Gastroesophageal sphincter (tissue), 4 donors: ENCODE measurements around the gene ADGRG6. TPM values are rescaled to one million over a fixed set of nuclear protein-coding genes. Genes with fewer than 3 reads are reported as not detected.

ENCODE experiments used
- ATAC-seq: fragments of 150-250 bp; one replicate; pipeline ENCODE4 v1.9.1; 2016; ENCODE audit warnings: mild to moderate bottlenecking, moderate library complexity
- H3K27ac ChIP-seq, 4 donors: fragments of 200-600 bp; sonication (generic) in 3 of 4; 1 replicate in 3 of 4; 2 replicates in 1 of 4; pipeline ENCODE4 v1.5.1; 2016 to 2019
- H3K27me3 ChIP-seq: fragments of 200-600 bp; sonication (generic); one replicate; pipeline ENCODE4 v1.5.1; 2019
- H3K36me3 ChIP-seq, 2 donors: fragments of 200-600 bp; sonication (generic); one replicate each; pipeline ENCODE4 v1.5.1; 2019; ENCODE audit warnings: control low read depth in 1 of 2
- H3K4me1 ChIP-seq, 3 donors: fragments of 200-600 bp; sonication (generic); 1 replicate in 2 of 3; 2 replicates in 1 of 3; pipeline ENCODE4 v1.5.1; 2016 to 2019; ENCODE audit warnings: control low read depth in 2 of 3
- H3K4me3 ChIP-seq, 2 donors: fragments of 200-600 bp; sonication (generic); one replicate each; pipeline ENCODE4 v1.5.1; 2019; ENCODE audit warnings: mild to moderate bottlenecking in 1 of 2, moderate library complexity in 1 of 2
- H3K9me3 ChIP-seq, 3 donors: fragments of 200-600 bp; sonication (generic); one replicate each; pipeline ENCODE4 v1.5.1; 2017 to 2019; ENCODE audit warnings: control low read depth in 2 of 3
- EP300 ChIP-seq: sonication (generic); formaldehyde crosslinking; IDR thresholded peaks from one replicate; pipeline ENCODE4 v1.6.1; 2017; ENCODE audit warnings: antibody characterized with exemption, mild to moderate bottlenecking
- POLR2A ChIP-seq, 2 donors: fragments of 450-650 bp; IDR thresholded peaks; one replicate each; pipeline ENCODE4 v1.6.1; 2017; ENCODE audit warnings: antibody characterized with exemption in 2 of 2, mild to moderate bottlenecking in 2 of 2, moderate library complexity in 1 of 2
- POLR2AphosphoS5 ChIP-seq: sonication (generic); formaldehyde crosslinking; IDR thresholded peaks from one replicate; pipeline ENCODE4 v1.6.1; 2017; ENCODE audit warnings: antibody characterized with exemption
- WGBS, 2 donors: methylation state at CpG; one replicate each; pipeline ENCODE4 v1.1.5; 2018; ENCODE audit warnings: low coverage in 1 of 2; 5-methylcytosine and 5-hydroxymethylcytosine counted together
- total RNA-seq, 4 donors: library from RNA; depleted of rRNA; stranded (reverse); fragments of >200 nt; gene quantifications; one replicate each; pipeline ENCODE4 v1.1.0, GENCODE V29; 2016
- TF ChIP-seq, protein P1 (sequence below), 4 experiments: fragments of 200-600 bp in 2 of 4; fragments of 450-650 bp in 2 of 4; sonication (generic) in 1 of 4; IDR thresholded peaks; one replicate each; pipeline ENCODE4 v1.5.1; 2017 to 2019; ENCODE audit warnings: antibody characterized with exemption in 4 of 4, mild to moderate bottlenecking in 2 of 4, moderate library complexity in 2 of 4

Gene ADGRG6
- total RNA-seq, 4 donors from 2014 or later: 8.3 to 14.4 (median 11.4) TPM

DNA sequence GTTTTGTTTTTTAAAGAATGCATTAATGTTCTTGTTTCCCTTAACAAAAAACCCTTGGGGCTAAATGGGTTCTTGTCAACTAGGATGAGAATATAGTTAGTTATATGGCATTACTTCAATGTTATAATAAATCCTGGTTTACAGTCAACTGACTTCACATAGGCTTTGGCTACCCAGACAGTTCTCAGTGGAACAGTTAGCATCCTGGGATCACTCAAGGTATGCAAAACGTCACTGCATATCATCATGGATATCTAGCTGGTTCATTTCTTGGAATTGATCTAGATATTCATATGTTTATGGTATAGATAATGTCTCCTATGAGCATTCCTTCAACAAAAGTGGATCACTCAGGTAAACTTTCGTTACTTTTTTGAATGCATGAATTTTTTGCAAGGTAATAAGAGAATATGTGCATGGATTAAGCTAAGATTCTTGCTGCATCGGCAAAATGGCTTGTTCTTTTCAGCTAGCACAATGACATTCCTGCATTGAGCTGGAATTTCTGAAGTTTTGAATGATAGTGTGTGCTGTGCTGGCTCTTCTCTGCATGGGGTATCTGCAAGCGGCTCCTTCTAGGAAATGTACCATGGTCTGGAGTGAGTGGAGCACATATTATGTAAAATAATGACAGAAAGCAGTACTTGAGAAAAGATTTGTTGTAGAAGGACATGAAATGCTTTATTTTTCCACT is 138.9 kb downstream of the ADGRG6 start:
- TF ChIP-seq EP300 (no peak), POLR2A (IDR thresholded peaks at IDR 0.05) (no peak), POLR2AphosphoS5 (no peak)
- TF ChIP-seq, protein P1, sequence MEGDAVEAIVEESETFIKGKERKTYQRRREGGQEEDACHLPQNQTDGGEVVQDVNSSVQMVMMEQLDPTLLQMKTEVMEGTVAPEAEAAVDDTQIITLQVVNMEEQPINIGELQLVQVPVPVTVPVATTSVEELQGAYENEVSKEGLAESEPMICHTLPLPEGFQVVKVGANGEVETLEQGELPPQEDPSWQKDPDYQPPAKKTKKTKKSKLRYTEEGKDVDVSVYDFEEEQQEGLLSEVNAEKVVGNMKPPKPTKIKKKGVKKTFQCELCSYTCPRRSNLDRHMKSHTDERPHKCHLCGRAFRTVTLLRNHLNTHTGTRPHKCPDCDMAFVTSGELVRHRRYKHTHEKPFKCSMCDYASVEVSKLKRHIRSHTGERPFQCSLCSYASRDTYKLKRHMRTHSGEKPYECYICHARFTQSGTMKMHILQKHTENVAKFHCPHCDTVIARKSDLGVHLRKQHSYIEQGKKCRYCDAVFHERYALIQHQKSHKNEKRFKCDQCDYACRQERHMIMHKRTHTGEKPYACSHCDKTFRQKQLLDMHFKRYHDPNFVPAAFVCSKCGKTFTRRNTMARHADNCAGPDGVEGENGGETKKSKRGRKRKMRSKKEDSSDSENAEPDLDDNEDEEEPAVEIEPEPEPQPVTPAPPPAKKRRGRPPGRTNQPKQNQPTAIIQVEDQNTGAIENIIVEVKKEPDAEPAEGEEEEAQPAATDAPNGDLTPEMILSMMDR (IDR thresholded peaks at IDR 0.05): no peak
- Histone ChIP-seq H3K4me1 (no peaks in the 10 kb centered on the region), H3K27me3 (no peaks in the 10 kb centered on the region), H3K4me3 (no peak overlapping the region), H3K27ac (no peak overlapping the region), H3K36me3 (no peaks in the 10 kb centered on the region), H3K9me3 (no peaks in the 10 kb centered on the region)
- 50 to 88% methylated on average over 2 to 4 of the region's 4 CpGs for WGBS, 2 donors
- no peak for ATAC-seq

DNA sequence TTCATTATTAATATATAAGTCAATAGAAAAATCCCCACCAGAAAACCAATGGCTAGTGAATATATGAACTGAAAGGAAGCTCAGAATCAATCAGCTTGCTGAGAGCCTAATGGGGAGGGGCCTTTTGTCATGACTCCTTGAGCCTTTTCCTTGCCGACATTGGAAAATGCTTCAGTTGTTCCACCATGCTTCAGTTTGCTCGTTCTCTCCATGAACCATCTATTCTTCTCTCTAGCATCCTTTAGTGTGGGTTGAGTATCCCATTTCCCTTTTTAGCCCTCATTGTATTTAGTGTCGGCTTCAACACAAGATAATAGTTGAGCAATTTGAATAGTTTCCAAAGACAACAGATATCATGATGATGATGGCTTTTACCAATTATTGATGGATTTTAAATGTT is 139.9 kb downstream of the ADGRG6 start:
- Histone ChIP-seq H3K27ac (no peak overlapping the region), H3K4me1 (peaks cover 0 to 6% (median 0%) of the 10 kb centered on the region in 3 donors), H3K27me3 (no peaks in the 10 kb centered on the region), H3K9me3 (no peaks in the 10 kb centered on the region), H3K4me3 (no peak overlapping the region), H3K36me3 (no peaks in the 10 kb centered on the region)
- ATAC-seq: no peak
- whole genome bisulfite sequencing, 2 donors: 52 to 88% methylated on average over 3 of the region's 3 CpGs
- TF ChIP-seq POLR2A (IDR thresholded peaks at IDR 0.05): no peak
- no peak for TF ChIP-seq EP300
- TF ChIP-seq, protein P1 (IDR thresholded peaks at IDR 0.05): no peak
- no peak for TF ChIP-seq POLR2AphosphoS5

DNA sequence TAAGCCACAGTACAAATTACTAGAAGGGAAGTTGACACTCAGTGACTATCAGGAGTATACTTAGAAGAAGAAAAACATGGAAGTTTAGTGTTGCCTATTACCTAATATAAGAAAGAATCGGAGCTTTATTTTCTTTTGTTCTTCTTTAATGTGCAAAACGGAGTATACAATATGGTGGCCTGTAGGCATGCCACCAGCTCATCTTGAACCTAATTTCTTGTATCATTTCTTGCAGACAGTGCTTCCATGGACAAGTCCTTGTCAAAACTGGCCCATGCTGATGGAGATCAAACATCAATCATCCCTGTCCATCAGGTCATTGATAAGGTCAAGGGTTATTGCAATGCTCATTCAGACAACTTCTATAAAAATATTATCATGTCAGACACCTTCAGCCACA is 141.3 kb downstream of the ADGRG6 start:
- no peaks in the 10 kb centered on the region for H3K36me3 ChIP-seq
- H3K27ac ChIP-seq: no peak overlapping the region
- TF ChIP-seq POLR2AphosphoS5: no peak
- TF ChIP-seq POLR2A (IDR thresholded peaks at IDR 0.05): no peak
- no peak for TF ChIP-seq EP300
- TF ChIP-seq, protein P1 (IDR thresholded peaks at IDR 0.05): no peak
- no peaks in the 10 kb centered on the region for H3K9me3 ChIP-seq
- ATAC-seq: no peak
- 96 to 100% methylated on average over 2 of the region's 2 CpGs for WGBS, 2 donors
- H3K4me3 ChIP-seq: no peak overlapping the region
- no peaks in the 10 kb centered on the region for H3K27me3 ChIP-seq
- peaks cover 0 to 8% (median 0%) of the 10 kb centered on the region in 3 donors for H3K4me1 ChIP-seq

DNA sequence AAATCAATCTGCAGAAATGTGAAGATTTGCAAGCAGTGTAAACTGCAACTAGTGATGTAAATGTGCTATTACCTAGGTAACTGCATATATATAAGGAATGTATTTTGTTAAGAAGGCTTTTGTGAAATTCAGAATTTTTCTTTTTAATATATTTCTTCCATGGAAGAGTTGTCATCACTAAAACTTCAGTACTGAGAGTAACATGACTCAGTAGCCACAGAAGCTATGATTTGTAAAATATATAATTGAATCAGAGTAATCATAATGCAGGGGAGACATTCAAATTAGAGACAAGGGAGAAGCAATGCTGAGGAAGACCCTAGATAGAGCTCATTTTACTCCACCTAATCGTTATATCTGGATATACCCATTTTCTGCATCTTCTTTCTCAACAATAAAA is 141.7 kb downstream of the ADGRG6 start:
- no peaks in the 10 kb centered on the region for H3K9me3 ChIP-seq
- no peak overlapping the region for H3K4me3 ChIP-seq
- H3K27me3 ChIP-seq: no peaks in the 10 kb centered on the region
- no peaks in the 10 kb centered on the region for H3K36me3 ChIP-seq
- WGBS, 2 donors: 64 to 77% methylated on average over 1 of the region's 1 CpG
- TF ChIP-seq, protein P1 (IDR thresholded peaks at IDR 0.05): no peak
- TF ChIP-seq EP300 (no peak), POLR2A (IDR thresholded peaks at IDR 0.05) (no peak), POLR2AphosphoS5 (no peak)
- ATAC-seq: no peak
- H3K4me1 ChIP-seq: peaks cover 0 to 8% (median 0%) of the 10 kb centered on the region in 3 donors
- no peak overlapping the region for H3K27ac ChIP-seq

DNA sequence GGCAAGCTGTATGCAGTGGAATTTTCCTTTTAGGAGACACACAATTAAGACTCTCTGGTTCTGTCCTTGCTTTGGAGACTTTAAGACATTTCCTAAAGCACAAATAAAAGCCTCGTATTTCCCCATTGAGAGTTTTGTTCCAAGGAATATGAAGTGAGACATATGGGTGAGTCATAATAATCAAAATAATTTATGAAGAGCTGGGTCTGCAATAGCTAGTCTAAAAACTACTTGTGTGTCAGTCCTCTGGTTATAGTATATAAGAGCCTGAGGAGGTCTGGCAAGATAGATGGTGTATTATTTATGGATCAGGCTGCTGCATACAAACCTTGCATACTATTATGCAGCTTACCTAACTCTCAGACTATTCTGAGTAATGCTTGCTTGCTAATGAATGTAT is 142.6 kb downstream of the ADGRG6 start:
- TF ChIP-seq, protein P1 (IDR thresholded peaks at IDR 0.05): no peak
- TF ChIP-seq POLR2AphosphoS5: no peak
- TF ChIP-seq POLR2A (IDR thresholded peaks at IDR 0.05): no peak
- no peak for TF ChIP-seq EP300
- Histone ChIP-seq H3K27ac (no peak overlapping the region), H3K36me3 (no peaks in the 10 kb centered on the region), H3K4me3 (no peak overlapping the region), H3K9me3 (no peaks in the 10 kb centered on the region), H3K4me1 (peaks cover 0 to 8% (median 0%) of the 10 kb centered on the region in 3 donors), H3K27me3 (no peaks in the 10 kb centered on the region)
- ATAC-seq: no peak
- 29 to 33% methylated on average over 1 of the region's 1 CpG for WGBS, 2 donors
